Astrocyte (in vitro differentiated cells and primary cell): ENCODE data around the gene MPEG1.

ENCODE experiments used
- EZH2 ChIP-seq: IDR thresholded peaks from 2 replicates; pipeline ENCODE4 v1.6.1; 2012; ENCODE audit warnings: mild to moderate bottlenecking, low read length, inconsistent platforms; ENCODE audit not compliant: insufficient read depth
- TF ChIP-seq, protein P1 (sequence below): IDR thresholded peaks from 2 replicates; pipeline ENCODE4 v1.5.1; 2011; ENCODE audit warnings: low read depth, mild to moderate bottlenecking, inconsistent platforms, low read length, moderate library complexity; ENCODE audit not compliant: insufficient read depth

- TF ChIP-seq, protein P1, sequence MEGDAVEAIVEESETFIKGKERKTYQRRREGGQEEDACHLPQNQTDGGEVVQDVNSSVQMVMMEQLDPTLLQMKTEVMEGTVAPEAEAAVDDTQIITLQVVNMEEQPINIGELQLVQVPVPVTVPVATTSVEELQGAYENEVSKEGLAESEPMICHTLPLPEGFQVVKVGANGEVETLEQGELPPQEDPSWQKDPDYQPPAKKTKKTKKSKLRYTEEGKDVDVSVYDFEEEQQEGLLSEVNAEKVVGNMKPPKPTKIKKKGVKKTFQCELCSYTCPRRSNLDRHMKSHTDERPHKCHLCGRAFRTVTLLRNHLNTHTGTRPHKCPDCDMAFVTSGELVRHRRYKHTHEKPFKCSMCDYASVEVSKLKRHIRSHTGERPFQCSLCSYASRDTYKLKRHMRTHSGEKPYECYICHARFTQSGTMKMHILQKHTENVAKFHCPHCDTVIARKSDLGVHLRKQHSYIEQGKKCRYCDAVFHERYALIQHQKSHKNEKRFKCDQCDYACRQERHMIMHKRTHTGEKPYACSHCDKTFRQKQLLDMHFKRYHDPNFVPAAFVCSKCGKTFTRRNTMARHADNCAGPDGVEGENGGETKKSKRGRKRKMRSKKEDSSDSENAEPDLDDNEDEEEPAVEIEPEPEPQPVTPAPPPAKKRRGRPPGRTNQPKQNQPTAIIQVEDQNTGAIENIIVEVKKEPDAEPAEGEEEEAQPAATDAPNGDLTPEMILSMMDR = no peak
- TF ChIP-seq EZH2 = no peak
These were observed 13.7 kb upstream of the MPEG1 start for GRCh38 chr11:59226396-59226795.
